ENCODE measurements around the gene DBH. TPM values are rescaled to one million over a fixed set of nuclear protein-coding genes. Genes with fewer than 3 reads are reported as not detected.

DBH gene
- total and polyA plus RNA-seq, 10 of the 15 experiments (the other 5 are each of a cell fraction or from before 2014, with no cell fraction given) = not detected

DNA sequence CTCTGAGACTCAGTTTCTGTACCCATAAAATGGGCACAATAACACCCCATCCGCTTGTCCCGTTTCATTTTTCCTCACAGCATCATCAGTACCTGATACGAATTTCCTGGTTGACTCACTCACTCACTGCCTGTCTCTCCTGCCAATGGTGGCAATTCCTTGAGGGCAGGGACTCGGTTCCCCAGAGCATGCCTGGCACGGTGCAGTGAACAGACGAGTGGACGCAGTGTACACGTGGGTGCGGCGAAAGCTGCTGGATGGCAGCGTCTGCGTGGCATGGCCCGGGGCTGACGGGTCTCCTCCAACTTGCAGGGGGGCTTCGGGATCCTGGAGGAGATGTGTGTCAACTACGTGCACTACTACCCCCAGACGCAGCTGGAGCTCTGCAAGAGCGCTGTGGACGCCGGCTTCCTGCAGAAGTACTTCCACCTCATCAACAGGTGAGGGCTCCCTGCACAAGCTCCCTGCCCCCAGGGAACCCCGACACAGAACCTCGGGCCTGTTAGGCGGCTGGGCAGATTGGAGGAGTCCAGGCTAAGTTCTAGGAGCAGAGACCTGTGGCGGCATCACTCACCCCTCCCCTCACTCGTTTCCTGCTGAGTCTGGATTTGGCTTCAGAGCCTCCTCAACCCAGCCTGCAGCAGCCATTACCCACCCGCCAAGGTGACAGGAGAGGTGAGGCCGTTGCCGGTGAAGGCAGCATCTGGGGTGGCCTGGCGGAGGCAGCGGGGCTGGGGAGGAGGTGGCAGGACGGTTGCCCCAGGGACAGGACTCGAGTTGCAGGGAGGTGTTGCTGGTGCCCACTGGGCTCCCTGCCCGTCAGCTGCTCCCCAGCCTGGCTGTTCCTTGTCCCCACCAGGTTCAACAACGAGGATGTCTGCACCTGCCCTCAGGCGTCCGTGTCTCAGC is 20.3 kb downstream of the DBH start:
- ChIA-PET CTCF (no interaction called here), SMC1A (ENCODE audit: uncharacterized antibody, unreplicated experiment) (no interaction called here), RAD21 (ENCODE audit: unreplicated experiment) (no interaction called here), POLR2A (no interaction called here)
- H3K27me3 ChIP-seq (replicated peaks in 1 of 2; ENCODE audit: control insufficient read depth in 2 of 2, insufficient read depth in 2 of 2, low read length in 1 of 2) = peaks cover 7 to 11% of the 10 kb centered on the region in 2 experiments; a peak in 3 of 4 replicates
- H3K9me3 ChIP-seq (replicated peaks; ENCODE audit: control insufficient read depth, insufficient read depth, low read length) = no peaks in the 10 kb centered on the region
- H3K4me1 ChIP-seq (ENCODE audit: control insufficient read depth, insufficient read depth, low read length) = no peaks in the 10 kb centered on the region
- H3K9ac ChIP-seq (ENCODE audit: control insufficient read depth, insufficient read depth, low read length) = no peak overlapping the region
- DNase-seq (ENCODE audit: low read depth, low spot score) = no peak
- H3K27ac ChIP-seq (ENCODE audit: control insufficient read depth, insufficient read depth) = no peak overlapping the region
- WGBS (ENCODE audit: insufficient coverage, insufficient replicate concordance, low lambda C conversion rate, missing lambda C conversion rate) = 31% methylated on average over 32 of the region's 36 CpGs
- no peak for ATAC-seq
- TF ChIP-seq ATF7 (IDR thresholded peaks at IDR 0.05; ENCODE audit: low read depth) (no peak), CHD4 (IDR thresholded peaks at IDR 0.05) (no peak), TARDBP (IDR thresholded peaks at IDR 0.05; ENCODE audit: borderline replicate concordance) (no peak), GABPA (IDR thresholded peaks at IDR 0.05; ENCODE audit: low read depth) (no peak), CREB1 (IDR thresholded peaks at IDR 0.05; ENCODE audit: low read depth) (no peak), ESRRA (IDR thresholded peaks at IDR 0.05; ENCODE audit: low read length) (no peak), TCF12 (IDR thresholded peaks at IDR 0.05; ENCODE audit: low read depth, low read length) (no peak), MEF2B (IDR thresholded peaks at IDR 0.05; ENCODE audit: partially characterized antibody, poor library complexity, severe bottlenecking) (no peak), KLF5 (IDR thresholded peaks at IDR 0.05; ENCODE audit: partially characterized antibody) (no peak), BMI1 (IDR thresholded peaks at IDR 0.05; ENCODE audit: borderline replicate concordance) (no peak)
- TF ChIP-seq, protein P1, sequence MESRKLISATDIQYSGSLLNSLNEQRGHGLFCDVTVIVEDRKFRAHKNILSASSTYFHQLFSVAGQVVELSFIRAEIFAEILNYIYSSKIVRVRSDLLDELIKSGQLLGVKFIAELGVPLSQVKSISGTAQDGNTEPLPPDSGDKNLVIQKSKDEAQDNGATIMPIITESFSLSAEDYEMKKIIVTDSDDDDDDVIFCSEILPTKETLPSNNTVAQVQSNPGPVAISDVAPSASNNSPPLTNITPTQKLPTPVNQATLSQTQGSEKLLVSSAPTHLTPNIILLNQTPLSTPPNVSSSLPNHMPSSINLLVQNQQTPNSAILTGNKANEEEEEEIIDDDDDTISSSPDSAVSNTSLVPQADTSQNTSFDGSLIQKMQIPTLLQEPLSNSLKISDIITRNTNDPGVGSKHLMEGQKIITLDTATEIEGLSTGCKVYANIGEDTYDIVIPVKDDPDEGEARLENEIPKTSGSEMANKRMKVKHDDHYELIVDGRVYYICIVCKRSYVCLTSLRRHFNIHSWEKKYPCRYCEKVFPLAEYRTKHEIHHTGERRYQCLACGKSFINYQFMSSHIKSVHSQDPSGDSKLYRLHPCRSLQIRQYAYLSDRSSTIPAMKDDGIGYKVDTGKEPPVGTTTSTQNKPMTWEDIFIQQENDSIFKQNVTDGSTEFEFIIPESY (IDR thresholded peaks at IDR 0.05) = no peak
- TF ChIP-seq, protein P2, sequence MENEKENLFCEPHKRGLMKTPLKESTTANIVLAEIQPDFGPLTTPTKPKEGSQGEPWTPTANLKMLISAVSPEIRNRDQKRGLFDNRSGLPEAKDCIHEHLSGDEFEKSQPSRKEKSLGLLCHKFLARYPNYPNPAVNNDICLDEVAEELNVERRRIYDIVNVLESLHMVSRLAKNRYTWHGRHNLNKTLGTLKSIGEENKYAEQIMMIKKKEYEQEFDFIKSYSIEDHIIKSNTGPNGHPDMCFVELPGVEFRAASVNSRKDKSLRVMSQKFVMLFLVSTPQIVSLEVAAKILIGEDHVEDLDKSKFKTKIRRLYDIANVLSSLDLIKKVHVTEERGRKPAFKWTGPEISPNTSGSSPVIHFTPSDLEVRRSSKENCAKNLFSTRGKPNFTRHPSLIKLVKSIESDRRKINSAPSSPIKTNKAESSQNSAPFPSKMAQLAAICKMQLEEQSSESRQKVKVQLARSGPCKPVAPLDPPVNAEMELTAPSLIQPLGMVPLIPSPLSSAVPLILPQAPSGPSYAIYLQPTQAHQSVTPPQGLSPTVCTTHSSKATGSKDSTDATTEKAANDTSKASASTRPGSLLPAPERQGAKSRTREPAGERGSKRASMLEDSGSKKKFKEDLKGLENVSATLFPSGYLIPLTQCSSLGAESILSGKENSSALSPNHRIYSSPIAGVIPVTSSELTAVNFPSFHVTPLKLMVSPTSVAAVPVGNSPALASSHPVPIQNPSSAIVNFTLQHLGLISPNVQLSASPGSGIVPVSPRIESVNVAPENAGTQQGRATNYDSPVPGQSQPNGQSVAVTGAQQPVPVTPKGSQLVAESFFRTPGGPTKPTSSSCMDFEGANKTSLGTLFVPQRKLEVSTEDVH (IDR thresholded peaks at IDR 0.05; ENCODE audit: low read depth, partially characterized antibody) = no peak
- TF ChIP-seq, protein P3, sequence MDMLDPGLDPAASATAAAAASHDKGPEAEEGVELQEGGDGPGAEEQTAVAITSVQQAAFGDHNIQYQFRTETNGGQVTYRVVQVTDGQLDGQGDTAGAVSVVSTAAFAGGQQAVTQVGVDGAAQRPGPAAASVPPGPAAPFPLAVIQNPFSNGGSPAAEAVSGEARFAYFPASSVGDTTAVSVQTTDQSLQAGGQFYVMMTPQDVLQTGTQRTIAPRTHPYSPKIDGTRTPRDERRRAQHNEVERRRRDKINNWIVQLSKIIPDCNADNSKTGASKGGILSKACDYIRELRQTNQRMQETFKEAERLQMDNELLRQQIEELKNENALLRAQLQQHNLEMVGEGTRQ (IDR thresholded peaks at IDR 0.05; ENCODE audit: borderline replicate concordance, low read depth, low read length) = no peak
- H3K4me2 ChIP-seq (ENCODE audit: control insufficient read depth, insufficient read depth) = no peak overlapping the region
- in situ Hi-C loops (cut with MboI) = no loop called here
- intact Hi-C loops (cut with micrococcal nuclease; ENCODE audit: unreplicated experiment) = no loop called here
- H3K79me2 ChIP-seq (ENCODE audit: control insufficient read depth, insufficient read depth, low read length) = no peaks in the 10 kb centered on the region
- no peak for FAIRE-seq
- no peak overlapping the region for H2AFZ ChIP-seq (ENCODE audit: control insufficient read depth, low read depth, low read length)
- no peak overlapping the region for H3K4me3 ChIP-seq
- no peaks in the 10 kb centered on the region for H3K36me3 ChIP-seq (ENCODE audit: control insufficient read depth in 2 of 2, insufficient read depth in 2 of 2, low read length in 1 of 2)
- H4K20me1 ChIP-seq (ENCODE audit: control insufficient read depth, insufficient read depth) = no peaks in the 10 kb centered on the region
- no TSS peak for BruUV-seq (replicated peaks)
